Glomerular endothelial cell (primary cell): ENCODE data around the gene MAP3K9. TPM values are rescaled to one million over a fixed set of nuclear protein-coding genes. Genes with fewer than 3 reads are reported as not detected.

Source experiments
- DNase-seq: peaks from one replicate; pipeline ENCODE4 v3.0.0-alpha.2; 2011; ENCODE audit warnings: low read depth, low spot score; ENCODE audit errors: extremely low read depth
- total RNA-seq: library from RNA; depleted of rRNA; stranded (reverse); fragments of >200 nt; gene quantifications from 2 replicates; pipeline ENCODE4 v1.2.3, GENCODE V29; 2015

The MAP3K9 gene
- total RNA-seq, 1 donor from 2014 or later = 0.88 TPM

- DNase-seq = no peak
Observed at GRCh38 chr14:70789361-70789760, 20.0 kb downstream of the MAP3K9 start.

- DNase-seq = no peak
Observed at GRCh38 chr14:70788898-70789297, 20.4 kb downstream of the MAP3K9 start.

GRCh38 chr14:70785556-70785955 is 23.8 kb downstream of the MAP3K9 start:
- no peak for DNase-seq

- no peak for DNase-seq
Observed at GRCh38 chr14:70784886-70785285, 24.4 kb downstream of the MAP3K9 start.

- DNase-seq = no peak
Observed at GRCh38 chr14:70782361-70782760, 27.0 kb downstream of the MAP3K9 start.

- no peak for DNase-seq
Observed at GRCh38 chr14:70780396-70781075, 28.8 kb downstream of the MAP3K9 start.

GRCh38 chr14:70779667-70780066 is 29.6 kb downstream of the MAP3K9 start:
- DNase-seq = no peak

GRCh38 chr14:70776197-70776596 is 33.1 kb downstream of the MAP3K9 start:
- no peak for DNase-seq

- no peak for DNase-seq
Observed at GRCh38 chr14:70773182-70773862, 36.0 kb downstream of the MAP3K9 start.

- DNase-seq = no peak
Observed at GRCh38 chr14:70771781-70772212, 37.5 kb downstream of the MAP3K9 start.

GRCh38 chr14:70770490-70770889 is 38.8 kb downstream of the MAP3K9 start:
- DNase-seq = no peak

- no peak for DNase-seq
Observed at GRCh38 chr14:70759398-70759797, 49.9 kb downstream of the MAP3K9 start.

- no peak for DNase-seq
Observed at GRCh38 chr14:70755655-70756054, 53.7 kb downstream of the MAP3K9 start.

GRCh38 chr14:70754991-70755390 is 54.3 kb downstream of the MAP3K9 start:
- no peak for DNase-seq

GRCh38 chr14:70753518-70753953 is 55.8 kb downstream of the MAP3K9 start:
- DNase-seq = no peak

- DNase-seq = no peak
Observed at GRCh38 chr14:70748422-70748821, 60.9 kb downstream of the MAP3K9 start.

GRCh38 chr14:70744641-70745040 is 64.7 kb downstream of the MAP3K9 start:
- no peak for DNase-seq

- DNase-seq = no peak
Observed at GRCh38 chr14:70742316-70742715, 67.0 kb downstream of the MAP3K9 start.

GRCh38 chr14:70741482-70741881 is 67.8 kb downstream of the MAP3K9 start:
- DNase-seq = no peak

- no peak for DNase-seq
Observed at GRCh38 chr14:70735043-70735442, 74.3 kb downstream of the MAP3K9 start.

- DNase-seq = no peak
Observed at GRCh38 chr14:70731447-70732239, 77.7 kb downstream of the MAP3K9 start.

- DNase-seq = no peak
Observed at GRCh38 chr14:70730393-70730792, 78.9 kb downstream of the MAP3K9 start.
